Stimulated activated CD4-positive, alpha-beta T cell treated with anti-CD3 and anti-CD28 coated beads, TNF-alpha, amount 100 ng/mL, for 1 hour (primary cell): Measurements from ENCODE around the gene TMEM258.

Experiments used
- DNase-seq, 3 donors: peaks; one replicate each; pipeline ENCODE4 v3.0.0-alpha.2; 2020; ENCODE audit warnings: low read depth in 3 of 3, low spot score in 1 of 3

TMEM258 gene

GRCh38 chr11:61792310-61793082 lies at the start of gene TMEM258, which contains the start of gene FEN1:
TSS of gene TMEM258 (minus strand) at chr11:61792599. CDS start at chr11:61792558, 41 bp downstream.
TSS of gene FEN1 (plus strand) at chr11:61792911. CDS start at chr11:61795362, 2,451 bp downstream.
- peak; percentile 51 to 68 (median 68) for DNase-seq

GRCh38 chr11:61841636-61842527 lies 49.5 kb upstream of the TMEM258 start:
- no peak for DNase-seq

GRCh38 chr11:61840371-61840770 lies 48.0 kb upstream of the TMEM258 start:
- no peak for DNase-seq

- no peak for DNase-seq
These were observed 47.3 kb upstream of the TMEM258 start for GRCh38 chr11:61839742-61840141.

- DNase-seq: no peak
These were observed 46.5 kb upstream of the TMEM258 start for GRCh38 chr11:61838921-61839320.

- no peak for DNase-seq
These were observed 46.1 kb upstream of the TMEM258 start for GRCh38 chr11:61838501-61838900.

- DNase-seq: no peak
These were observed 45.1 kb upstream of the TMEM258 start for GRCh38 chr11:61837411-61838005.

GRCh38 chr11:61836193-61836592 lies 43.8 kb upstream of the TMEM258 start:
- no peak for DNase-seq

- DNase-seq: no peak
These were observed 42.1 kb upstream of the TMEM258 start for GRCh38 chr11:61834278-61835048.

GRCh38 chr11:61833926-61834277 lies 41.5 kb upstream of the TMEM258 start:
- no peak for DNase-seq

GRCh38 chr11:61833471-61833870 lies 41.1 kb upstream of the TMEM258 start:
- no peak for DNase-seq

- DNase-seq: no peak
These were observed 40.4 kb upstream of the TMEM258 start for GRCh38 chr11:61832754-61833153.

GRCh38 chr11:61832207-61832606 lies 39.8 kb upstream of the TMEM258 start:
- DNase-seq: no peak

- no peak for DNase-seq
These were observed 38.1 kb upstream of the TMEM258 start for GRCh38 chr11:61830237-61831105.

- no peak for DNase-seq
These were observed 37.4 kb upstream of the TMEM258 start for GRCh38 chr11:61829806-61830205.

- no peak for DNase-seq
These were observed 36.4 kb upstream of the TMEM258 start for GRCh38 chr11:61828629-61829407.

- no peak for DNase-seq
These were observed 35.9 kb upstream of the TMEM258 start for GRCh38 chr11:61828379-61828628.

GRCh38 chr11:61827571-61828378 lies 35.4 kb upstream of the TMEM258 start, which contains the start of gene FADS2:
TSS of gene FADS2 (plus strand) at chr11:61828300. CDS start at chr11:61828391, 91 bp downstream.
- peak in 2 of 3 donors; percentile 26 to 43 for DNase-seq
